Activated CD8-positive, alpha-beta T cell treated with anti-CD3 and anti-CD28 coated beads for 36 hours (primary cell): ENCODE data around the gene GBP6. TPM values are rescaled to one million over a fixed set of nuclear protein-coding genes. Genes with fewer than 3 reads are reported as not detected.
"Not testable (repeated sequence)": the region's sequence is repeated elsewhere in the genome, so short reads cannot be mapped to it uniquely, and the experiment has no call there.

Experiments used
- ATAC-seq: fragments of 200-7000 bp; cut with Tn5 transposase; one replicate; pipeline ENCODE4 v1.10.0; 2021; ENCODE audit warnings: mild to moderate bottlenecking, moderate library complexity
- CTCF ChIA-PET: fragments of 350-600 bp; sonication (Branson Sonifier 250); formaldehyde crosslinking; loops from one replicate; lab custom pipeline; 2021; ENCODE audit warnings: antibody characterized with exemption; lab: Charles Lee
- POLR2A ChIA-PET: fragments of 350-600 bp; sonication (Branson Sonifier 250); formaldehyde crosslinking; loops from one replicate; lab custom pipeline; 2021; ENCODE audit warnings: antibody characterized with exemption; lab: Charles Lee
- DNase-seq: peaks from one replicate; pipeline ENCODE4 v3.0.0-alpha.2; 2020
- H3K27ac Mint-ChIP-seq: one replicate; pipeline ENCODE4 v1.8.0; 2021; ENCODE audit warnings: mild to moderate bottlenecking, mixed read lengths
- H3K27me3 Mint-ChIP-seq: one replicate; pipeline ENCODE4 v1.8.0; 2021; ENCODE audit warnings: mixed read lengths
- H3K36me3 Mint-ChIP-seq: one replicate; pipeline ENCODE4 v1.8.0; 2021; ENCODE audit warnings: low read depth, mixed read lengths
- H3K4me1 Mint-ChIP-seq: one replicate; pipeline ENCODE4 v1.8.0; 2021; ENCODE audit warnings: low read depth, mixed read lengths
- H3K4me3 Mint-ChIP-seq: one replicate; pipeline ENCODE4 v1.8.0; 2021; ENCODE audit warnings: mild to moderate bottlenecking, moderate library complexity, mixed read lengths
- H3K9me3 Mint-ChIP-seq: one replicate; pipeline ENCODE4 v1.8.0; 2021; ENCODE audit warnings: mixed read lengths
- CTCF ChIP-seq: fragments of 200-600 bp; IDR thresholded peaks from one replicate; pipeline ENCODE4 v1.8.0; 2022; ENCODE audit warnings: antibody characterized with exemption, mild to moderate bottlenecking
- intact Hi-C: fragments of 100-400 bp; cut with micrococcal nuclease; formaldehyde crosslinking; loops from one replicate; pipeline ENCODE4 v1.10.0; 2022
- total RNA-seq, 2 experiments: library from RNA; stranded (reverse); gene quantifications; one replicate each; pipeline ENCODE4 v1.2.3, GENCODE V29; 2021

GBP6 gene
- total RNA-seq, 2 experiments from 2014 or later, result 0.49 to 0.61 TPM

GRCh38 chr1:89337903-89338302 lies 26.0 kb upstream of the GBP6 start:
- H3K27me3 Mint-ChIP-seq, result no peaks in the 10 kb centered on the region

GRCh38 chr1:89339039-89339438 lies 24.8 kb upstream of the GBP6 start:
- peaks cover under 1% of the 10 kb centered on the region for H3K4me1 Mint-ChIP-seq
- CTCF ChIA-PET, result no interaction called here
- no peaks in the 10 kb centered on the region for H3K36me3 Mint-ChIP-seq
- intact Hi-C loops, result no loop called here
- H3K27me3 Mint-ChIP-seq, result no peaks in the 10 kb centered on the region
- ATAC-seq (no peak), DNase-seq (no peak)
- no peak overlapping the region for H3K4me3 Mint-ChIP-seq
- peaks cover 5% of the 10 kb centered on the region for H3K9me3 Mint-ChIP-seq
- POLR2A ChIA-PET, result no interaction called here
- TF ChIP-seq CTCF, result no peak
- H3K27ac Mint-ChIP-seq, result no peak overlapping the region

More at GRCh38 chr1:89337903-89338302, 26.0 kb upstream of the GBP6 start:
- ChIA-PET CTCF (no interaction called here), POLR2A (no interaction called here)
- H3K27ac Mint-ChIP-seq, result no peak overlapping the region
- peaks cover 5% of the 10 kb centered on the region for H3K9me3 Mint-ChIP-seq
- DNase-seq, result no peak
- H3K4me1 Mint-ChIP-seq, result peaks cover under 1% of the 10 kb centered on the region
- intact Hi-C loops, result no loop called here
- no peak overlapping the region for H3K4me3 Mint-ChIP-seq
- no peak for ATAC-seq
- TF ChIP-seq CTCF, result no peak
- H3K36me3 Mint-ChIP-seq, result no peaks in the 10 kb centered on the region

- intact Hi-C loops, H3K9me3 Mint-ChIP-seq, H3K27me3 Mint-ChIP-seq, DNase-seq, H3K27ac Mint-ChIP-seq, H3K4me3 Mint-ChIP-seq, H3K36me3 Mint-ChIP-seq, H3K4me1 Mint-ChIP-seq, POLR2A ChIA-PET, ATAC-seq: not testable (repeated sequence)
- CTCF ChIA-PET, result interaction anchor here (1.4 kb wide), 1 partner anchor 13 kb away, joined by 4 read pairs; no protein-coding TSS in a partner anchor
Measured at GRCh38 chr1:89345479-89345878, 18.4 kb upstream of the GBP6 start.

GRCh38 chr1:89347296-89347695 lies 16.6 kb upstream of the GBP6 start:
- DNase-seq, result no peak
- TF ChIP-seq CTCF, result no peak
- no peaks in the 10 kb centered on the region for H3K9me3 Mint-ChIP-seq
- no peak for ATAC-seq
- H3K27me3 Mint-ChIP-seq, result no peaks in the 10 kb centered on the region
- no peak overlapping the region for H3K27ac Mint-ChIP-seq
- intact Hi-C loops, result no loop called here
- H3K36me3 Mint-ChIP-seq, result no peaks in the 10 kb centered on the region
- H3K4me1 Mint-ChIP-seq, result peaks cover 20% of the 10 kb centered on the region
- no peak overlapping the region for H3K4me3 Mint-ChIP-seq
- ChIA-PET CTCF (no interaction called here), POLR2A (no interaction called here)

GRCh38 chr1:89350298-89350697 lies 13.6 kb upstream of the GBP6 start:
- peaks cover 25% of the 10 kb centered on the region for H3K4me1 Mint-ChIP-seq
- H3K36me3 Mint-ChIP-seq, result no peaks in the 10 kb centered on the region
- DNase-seq (no peak), ATAC-seq (peak; percentile 51)
- no peak overlapping the region for H3K27ac Mint-ChIP-seq
- peaks cover 2% of the 10 kb centered on the region for H3K9me3 Mint-ChIP-seq
- TF ChIP-seq CTCF, result no peak
- no peak overlapping the region for H3K4me3 Mint-ChIP-seq
- intact Hi-C loops, result no loop called here
- H3K27me3 Mint-ChIP-seq, result no peaks in the 10 kb centered on the region
- ChIA-PET CTCF (interaction anchor here (1.1 to 1.6 kb wide), 2 partner anchors 8 to 265 kb away, joined by 3 to 4 read pairs; no protein-coding TSS in a partner anchor), POLR2A (no interaction called here)
